Liver (tissue), 9 donors: ENCODE data around the gene KRT6C. TPM values are rescaled to one million over a fixed set of nuclear protein-coding genes. Genes with fewer than 3 reads are reported as not detected.

Experiments
- DNase-seq: peaks from one replicate; pipeline ENCODE4 v3.0.0-alpha.2; 2017; ENCODE audit warnings: low spot score
- H3K27ac ChIP-seq, 2 donors: one replicate each; pipeline ENCODE4 v1.7.0; 2013; ENCODE audit warnings: inconsistent platforms in 2 of 2, low read length in 2 of 2, control low read depth in 1 of 2, low read depth in 1 of 2, mild to moderate bottlenecking in 1 of 2
- H3K27me3 ChIP-seq, 4 donors: one replicate each; pipeline versions ENCODE4 v1.6.1 to v1.7.0; 2013; ENCODE audit warnings: low read length in 3 of 4, inconsistent platforms in 1 of 4, mild to moderate bottlenecking in 1 of 4, moderate library complexity in 1 of 4; ENCODE audit not compliant: control insufficient read depth in 4 of 4, insufficient read depth in 4 of 4
- H3K36me3 ChIP-seq, 4 donors: one replicate each; pipeline versions ENCODE4 v1.6.1 to v1.7.0; 2013; ENCODE audit warnings: low read length in 3 of 4, mild to moderate bottlenecking in 3 of 4, low read depth in 1 of 4, moderate library complexity in 1 of 4; ENCODE audit not compliant: control insufficient read depth in 4 of 4, insufficient read depth in 3 of 4
- H3K4me1 ChIP-seq, 4 donors: one replicate each; pipeline versions ENCODE4 v1.6.1 to v1.7.0; 2013; ENCODE audit warnings: low read length in 3 of 4, mild to moderate bottlenecking in 3 of 4, moderate library complexity in 1 of 4; ENCODE audit not compliant: control insufficient read depth in 4 of 4, insufficient read depth in 4 of 4
- H3K4me3 ChIP-seq, 3 donors: one replicate each; pipeline versions ENCODE4 v1.6.1 to v1.7.0; 2013; ENCODE audit warnings: low read length in 3 of 3, control low read depth in 1 of 3, low read depth in 1 of 3, mild to moderate bottlenecking in 1 of 3
- H3K9ac ChIP-seq, 2 donors: one replicate each; pipeline ENCODE4 v1.7.0; 2013; ENCODE audit warnings: low read length in 2 of 2, mild to moderate bottlenecking in 2 of 2, moderate library complexity in 2 of 2, control low read depth in 1 of 2, low read depth in 1 of 2
- H3K9me3 ChIP-seq, 4 donors: one replicate each; pipeline versions ENCODE4 v1.6.1 to v1.7.0; 2013; ENCODE audit warnings: low read length in 3 of 4; ENCODE audit not compliant: control insufficient read depth in 4 of 4
- ATF3 ChIP-seq: IDR thresholded peaks from 2 replicates; pipeline ENCODE4 v1.6.1; 2016; ENCODE audit warnings: antibody characterized with exemption
- EGR1 ChIP-seq, 2 donors: IDR thresholded peaks; 2 replicates each; pipeline ENCODE4 v1.6.1; 2016 to 2018; ENCODE audit warnings: antibody characterized with exemption in 2 of 2, low read depth in 2 of 2
- FOXA1 ChIP-seq: IDR thresholded peaks from 2 replicates; pipeline ENCODE4 v1.6.1; 2016; ENCODE audit warnings: antibody characterized with exemption
- GABPA ChIP-seq, 2 donors: IDR thresholded peaks in 1 of 2; conservative IDR thresholded peaks in 1 of 2; 2 replicates each; pipeline ENCODE4 v1.6.1; 2016; ENCODE audit warnings: antibody characterized with exemption in 2 of 2, mild to moderate bottlenecking in 1 of 2, moderate library complexity in 1 of 2
- HNF4A ChIP-seq, 2 donors: conservative IDR thresholded peaks; 2 replicates each; pipeline ENCODE4 v1.6.1; 2016; ENCODE audit warnings: antibody characterized with exemption in 2 of 2, mild to moderate bottlenecking in 2 of 2
- JUND ChIP-seq, 2 donors: IDR thresholded peaks; 2 replicates each; pipeline ENCODE4 v1.6.1; 2016; ENCODE audit warnings: antibody characterized with exemption in 2 of 2
- MAX ChIP-seq: IDR thresholded peaks from 2 replicates; pipeline ENCODE4 v1.6.1; 2016; ENCODE audit warnings: antibody characterized with exemption
- NR2F2 ChIP-seq: IDR thresholded peaks from 2 replicates; pipeline ENCODE4 v1.6.1; 2016; ENCODE audit warnings: antibody characterized with exemption
- RAD21 ChIP-seq, 2 donors: IDR thresholded peaks; 2 replicates each; pipeline ENCODE4 v1.6.1; 2016; ENCODE audit warnings: antibody characterized with exemption in 2 of 2, mild to moderate bottlenecking in 2 of 2
- REST ChIP-seq: IDR thresholded peaks from 2 replicates; pipeline ENCODE4 v1.6.1; 2016; ENCODE audit warnings: antibody characterized with exemption, mild to moderate bottlenecking
- SP1 ChIP-seq: IDR thresholded peaks from 2 replicates; pipeline ENCODE4 v1.6.1; 2018; ENCODE audit warnings: antibody characterized with exemption, mild to moderate bottlenecking
- TAF1 ChIP-seq: conservative IDR thresholded peaks from 2 replicates; pipeline ENCODE4 v1.6.1; 2016; ENCODE audit warnings: antibody characterized with exemption, mild to moderate bottlenecking
- YY1 ChIP-seq: IDR thresholded peaks from 2 replicates; pipeline ENCODE4 v1.6.1; 2016; ENCODE audit warnings: antibody characterized with exemption, mild to moderate bottlenecking
- WGBS: extraction: QIAGEN DNeasy Blood & Tissue Kit; methylation state at CpG from one replicate; pipeline ENCODE4 v1.1.7; 2013; 5-methylcytosine and 5-hydroxymethylcytosine counted together
- polyA plus RNA-seq, 2 donors: library from polyadenylated mRNA; stranded (reverse) in 1 of 2; unstranded in 1 of 2; fragments of 200-250 nt in 1 of 2; fragments of >200 nt in 1 of 2; fragmentation: Nextera tagmentation in 1 of 2; extraction: Ambion mirVana in 1 of 2; gene quantifications; one replicate each; pipeline versions ENCODE4 v1.2.1 to v1.2.3, GENCODE V29; 2013 to 2015
- total RNA-seq, 2 donors: library from RNA; depleted of rRNA; stranded (reverse); fragments of >200 nt; gene quantifications; one replicate each; pipeline ENCODE4 v1.2.3, GENCODE V29; 2014
- donor health status: healthy.
- donor health status: healthy.
- donor health status: healthy.
- donor health status: healthy.
- donor health status: healthy.

The KRT6C gene
- total and polyA plus RNA-seq, 4 donors: 0.61 TPM; not detected in 3

- no peaks in the 10 kb centered on the region for H3K36me3 ChIP-seq
- TF ChIP-seq FOXA1 (no peak), MAX (no peak), YY1 (no peak), RAD21 (IDR thresholded peaks at IDR 0.05) (no peak), REST (no peak), TAF1 (no peak), HNF4A (conservative IDR thresholded peaks at IDR 0.05) (no peak), SP1 (no peak), JUND (IDR thresholded peaks at IDR 0.05) (no peak), NR2F2 (no peak), ATF3 (no peak), EGR1 (IDR thresholded peaks at IDR 0.05; ENCODE audit: low read depth in 2 of 2) (no peak), GABPA (IDR thresholded peaks at IDR 0.05 in 1 of 2, conservative IDR thresholded peaks at IDR 0.05 in 1 of 2) (no peak)
- DNase-seq: peak; percentile 1
- H3K27me3 ChIP-seq: peaks cover 0 to 2% (median under 1%) of the 10 kb centered on the region in 4 donors
- H3K9me3 ChIP-seq: peaks cover 0 to 6% (median under 1%) of the 10 kb centered on the region in 4 donors
- no peak overlapping the region for H3K4me3 ChIP-seq
- 91% methylated on average over 6 of the region's 6 CpGs for WGBS
- no peak overlapping the region for H3K9ac ChIP-seq
- H3K27ac ChIP-seq: no peak overlapping the region
- H3K4me1 ChIP-seq: no peaks in the 10 kb centered on the region
Measured at GRCh38 chr12:52513736-52514135, 40.1 kb upstream of the KRT6C start.

- WGBS: 84% methylated on average over 5 of the region's 5 CpGs
- H3K9me3 ChIP-seq: peaks cover 0 to 6% (median under 1%) of the 10 kb centered on the region in 4 donors
- peaks cover 0 to 7% (median 2%) of the 10 kb centered on the region in 4 donors for H3K27me3 ChIP-seq
- H3K4me1 ChIP-seq: peaks cover 0 to 2% (median 0%) of the 10 kb centered on the region in 4 donors
- no peak overlapping the region for H3K4me3 ChIP-seq
- H3K9ac ChIP-seq: no peak overlapping the region
- peak; percentile 16 for DNase-seq
- no peaks in the 10 kb centered on the region for H3K36me3 ChIP-seq
- TF ChIP-seq RAD21 (IDR thresholded peaks at IDR 0.05): no peak
- TF ChIP-seq REST: no peak
- H3K27ac ChIP-seq: no peak overlapping the region
Measured at GRCh38 chr12:52508211-52508610, 34.6 kb upstream of the KRT6C start.
